Natural killer cell (primary cell): ENCODE measurements around the gene ARAP1. TPM values are rescaled to one million over a fixed set of nuclear protein-coding genes. Genes with fewer than 3 reads are reported as not detected.

Experiments used
- ATAC-seq, 3 donors: fragments of 150-1000 bp in 2 of 3; fragments of 200-7000 bp in 1 of 3; cut with Tn5 transposase; 1 replicate in 1 of 3; 2 replicates in 2 of 3; pipeline ENCODE4 v1.10.0; 2021; ENCODE audit warnings: mild to moderate bottlenecking in 2 of 3, moderate library complexity in 2 of 3
- DNase-seq, 2 donors: peaks; one replicate each; pipeline versions ENCODE4 v3.0.0 to v3.0.0-alpha.2; 2013 to 2021; ENCODE audit warnings: mixed read lengths in 1 of 2
- H3K27ac ChIP-seq: one replicate; pipeline ENCODE4 v1.5.1; 2013; ENCODE audit warnings: mild to moderate bottlenecking, low read length
- H3K27me3 ChIP-seq: one replicate; pipeline ENCODE4 v1.6.1; 2013; ENCODE audit warnings: low read length; ENCODE audit not compliant: control insufficient read depth, insufficient read depth
- H3K36me3 ChIP-seq: one replicate; pipeline ENCODE4 v1.6.1; 2013; ENCODE audit warnings: low read length; ENCODE audit not compliant: control insufficient read depth, insufficient read depth
- H3K4me1 ChIP-seq: one replicate; pipeline ENCODE4 v1.6.1; 2013; ENCODE audit warnings: low read length; ENCODE audit not compliant: control insufficient read depth, insufficient read depth
- H3K4me3 ChIP-seq: one replicate; pipeline ENCODE4 v1.5.1; 2013; ENCODE audit warnings: low read length
- H3K9me3 ChIP-seq: one replicate; pipeline ENCODE4 v1.6.1; 2013; ENCODE audit warnings: low read length; ENCODE audit not compliant: control insufficient read depth, insufficient read depth
- H3K27ac Mint-ChIP-seq, 2 donors: one replicate each; pipeline ENCODE4 v1.8.0; 2022; ENCODE audit warnings: mild to moderate bottlenecking in 2 of 2, mixed read lengths in 2 of 2, moderate library complexity in 1 of 2
- H3K27me3 Mint-ChIP-seq, 2 donors: one replicate each; pipeline ENCODE4 v1.8.0; 2022; ENCODE audit warnings: low read depth in 2 of 2, mixed read lengths in 2 of 2
- H3K36me3 Mint-ChIP-seq: one replicate; pipeline ENCODE4 v1.8.0; 2022; ENCODE audit warnings: mixed read lengths
- H3K4me1 Mint-ChIP-seq, 2 donors: one replicate each; pipeline ENCODE4 v1.8.0; 2022; ENCODE audit warnings: mixed read lengths in 2 of 2
- H3K4me3 Mint-ChIP-seq: one replicate; pipeline ENCODE4 v1.8.0; 2022; ENCODE audit warnings: mild to moderate bottlenecking, moderate library complexity, mixed read lengths
- H3K9me3 Mint-ChIP-seq, 2 donors: one replicate each; pipeline ENCODE4 v1.8.0; 2022; ENCODE audit warnings: mixed read lengths in 2 of 2
- CTCF ChIP-seq: fragments of 200-600 bp; IDR thresholded peaks from one replicate; pipeline ENCODE4 v1.8.0; 2022; ENCODE audit warnings: antibody characterized with exemption
- WGBS: methylation state at CpG from one replicate; pipeline ENCODE4 v1.1.7; 2013; ENCODE audit warnings: missing lambda C conversion rate; ENCODE audit not compliant: insufficient coverage; 5-methylcytosine and 5-hydroxymethylcytosine counted together
- intact Hi-C: fragments of 100-400 bp; cut with micrococcal nuclease; formaldehyde crosslinking; loops from one replicate; pipeline ENCODE4 v1.14.2; 2022
- total RNA-seq, 4 donors: library from RNA; stranded (reverse); fragments of 120-200 nt in 1 of 4; gene quantifications; one replicate each; pipeline versions ENCODE4 v1.2.3 to v1.2.4, GENCODE V29; 2013 to 2022

ARAP1 gene
- total RNA-seq, 3 donors from 2014 or later (not counting 1 experiment from before 2014, with no cell fraction given), result 293 to 327 (median 296) TPM

DNA sequence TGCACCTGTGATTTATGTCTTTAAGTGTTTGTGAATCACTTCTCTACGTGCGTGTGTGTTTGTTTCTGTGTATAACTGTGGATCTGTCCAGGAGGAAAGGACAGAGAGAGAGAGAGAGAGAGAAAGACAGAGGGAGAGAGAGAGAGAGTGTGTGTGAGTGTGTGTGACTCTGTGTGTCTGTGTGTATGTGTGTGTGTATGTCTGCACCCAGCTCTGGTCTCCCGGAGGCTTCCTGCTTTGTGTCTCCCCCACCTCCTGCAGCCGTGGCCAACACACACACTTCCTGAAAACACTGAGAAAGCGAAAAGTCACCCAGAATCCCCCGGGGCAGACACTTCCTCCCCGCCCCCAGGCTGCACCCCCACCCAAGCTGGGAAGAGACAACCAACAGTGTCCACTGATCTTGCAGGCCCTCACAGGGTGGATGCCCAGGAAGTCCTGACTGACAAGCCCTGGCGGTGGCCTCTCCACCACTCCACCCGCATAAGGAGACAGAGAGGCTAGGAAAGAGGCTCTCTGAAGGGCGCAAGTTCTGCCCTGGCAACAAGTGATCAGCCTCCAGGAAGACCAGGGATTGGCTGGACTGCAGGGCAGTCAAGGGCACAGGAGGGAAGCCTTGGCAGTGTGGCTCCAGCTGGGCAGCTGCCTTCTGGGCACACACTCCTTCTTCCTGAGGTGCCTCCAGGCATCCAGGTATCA lies 30.0 kb downstream of the ARAP1 start:
- peaks cover 41% of the 10 kb centered on the region for H3K36me3 ChIP-seq
- Mint-ChIP-seq H3K27ac (peak overlapping the region; percentile 93 to 94), H3K27me3 (no peaks in the 10 kb centered on the region), H3K4me1 (peaks cover 69 to 75% of the 10 kb centered on the region in 2 donors), H3K9me3 (no peaks in the 10 kb centered on the region), H3K4me3 (peak overlapping the region; percentile 81), H3K36me3 (no peaks in the 10 kb centered on the region)
- H3K9me3 ChIP-seq, result no peaks in the 10 kb centered on the region
- H3K4me1 ChIP-seq, result peaks cover 86% of the 10 kb centered on the region
- DNase-seq, result peak; percentile 85 to 92
- no peak for TF ChIP-seq CTCF
- H3K27me3 ChIP-seq, result no peaks in the 10 kb centered on the region
- peak overlapping the region; percentile 83 for H3K27ac ChIP-seq
- 0% methylated on average over 9 of the region's 10 CpGs for WGBS
- H3K4me3 ChIP-seq, result peak overlapping the region; percentile 43
- ATAC-seq, result peak; percentile 68 to 88 (median 78)
- intact Hi-C loops, result loop anchor here (1.0 to 5.0 kb wide), 3 partner anchors 14 to 420 kb away; partner anchors contain the start of gene FCHSD2

- Histone ChIP-seq H3K4me1 (peaks cover 82% of the 10 kb centered on the region), H3K4me3 (peak overlapping the region; percentile 43), H3K9me3 (no peaks in the 10 kb centered on the region), H3K36me3 (peaks cover 42% of the 10 kb centered on the region), H3K27ac (peak overlapping the region; percentile 83), H3K27me3 (no peaks in the 10 kb centered on the region)
- peaks cover 68 to 73% of the 10 kb centered on the region in 2 donors for H3K4me1 Mint-ChIP-seq
- H3K4me3 Mint-ChIP-seq, result peak overlapping the region; percentile 81
- ATAC-seq, result peak; percentile 62 to 82 (median 72)
- intact Hi-C loops, result loop anchor here (1.0 to 5.0 kb wide), 3 partner anchors 15 to 421 kb away; partner anchors contain the start of gene FCHSD2
- no peak for TF ChIP-seq CTCF
- 2% methylated on average over 13 of the region's 13 CpGs for WGBS
- H3K9me3 Mint-ChIP-seq, result no peaks in the 10 kb centered on the region
- peak overlapping the region; percentile 93 to 94 for H3K27ac Mint-ChIP-seq
- H3K36me3 Mint-ChIP-seq, result no peaks in the 10 kb centered on the region
- H3K27me3 Mint-ChIP-seq, result no peaks in the 10 kb centered on the region
- peak; percentile 73 for DNase-seq
Measured at GRCh38 chr11:72721689-72722049, 30.5 kb downstream of the ARAP1 start.

DNA sequence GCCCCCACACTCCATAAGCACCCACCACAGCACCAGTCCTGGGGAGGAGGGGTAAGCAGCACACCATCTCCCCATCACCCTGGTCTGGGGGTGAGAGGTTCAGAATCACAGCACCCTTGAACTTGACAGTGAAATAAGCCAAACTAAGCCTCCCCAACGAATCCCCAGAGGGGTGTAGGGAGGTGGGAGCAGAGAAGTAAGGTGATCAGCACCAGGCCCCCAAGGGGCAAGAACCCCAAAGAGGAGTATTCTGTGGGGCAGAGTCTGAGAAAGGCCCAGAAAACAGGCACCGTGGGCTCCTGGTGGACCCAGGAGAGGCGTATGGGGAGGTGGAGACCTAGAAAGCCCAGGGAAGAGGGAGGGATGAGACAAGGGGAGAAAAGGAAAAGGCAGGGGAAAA lies 30.9 kb downstream of the ARAP1 start:
- peaks cover 41% of the 10 kb centered on the region for H3K36me3 ChIP-seq

More for the DNA sequence above, 30.9 kb downstream of the ARAP1 start:
- Mint-ChIP-seq H3K36me3 (no peaks in the 10 kb centered on the region), H3K27me3 (no peaks in the 10 kb centered on the region), H3K4me1 (peaks cover 68 to 74% of the 10 kb centered on the region in 2 donors), H3K27ac (peak overlapping the region; percentile 93 to 94), H3K4me3 (peak overlapping the region; percentile 81), H3K9me3 (no peaks in the 10 kb centered on the region)
- no peak for ATAC-seq
- Histone ChIP-seq H3K4me1 (peaks cover 82% of the 10 kb centered on the region), H3K9me3 (no peaks in the 10 kb centered on the region), H3K27me3 (no peaks in the 10 kb centered on the region), H3K27ac (peak overlapping the region; percentile 83), H3K4me3 (peak overlapping the region; percentile 43)
- no peak for TF ChIP-seq CTCF
- intact Hi-C loops, result loop anchor here (5.0 kb wide), 1 partner anchor 421 kb away; the partner anchor contains the start of gene FCHSD2
- 27% methylated on average over 2 of the region's 3 CpGs for WGBS
- DNase-seq, result no peak
